HG02884 (cell line): Measurements from ENCODE around the gene OR6C4.
"Not testable (repeated sequence)": the region's sequence is repeated elsewhere in the genome, so short reads cannot be mapped to it uniquely, and the experiment has no call there.

Source experiments
- ATAC-seq: cut with Tn5 transposase; IDR thresholded peaks from one replicate; pipeline ENCODE4 v1.9.1; 2021; ENCODE audit warnings: mild to moderate bottlenecking, moderate library complexity; ENCODE audit not compliant: unreplicated experiment

OR6C4 gene

GRCh38 chr12:55549302-55549701 is at the start of gene OR6C4:
TSS of gene OR6C4 (plus strand) at chr12:55549602. CDS start at chr12:55551227, 1,625 bp downstream.
- ATAC-seq = no peak

GRCh38 chr12:55499810-55500252 is 49.6 kb upstream of the OR6C4 start:
- no peak for ATAC-seq

DNA sequence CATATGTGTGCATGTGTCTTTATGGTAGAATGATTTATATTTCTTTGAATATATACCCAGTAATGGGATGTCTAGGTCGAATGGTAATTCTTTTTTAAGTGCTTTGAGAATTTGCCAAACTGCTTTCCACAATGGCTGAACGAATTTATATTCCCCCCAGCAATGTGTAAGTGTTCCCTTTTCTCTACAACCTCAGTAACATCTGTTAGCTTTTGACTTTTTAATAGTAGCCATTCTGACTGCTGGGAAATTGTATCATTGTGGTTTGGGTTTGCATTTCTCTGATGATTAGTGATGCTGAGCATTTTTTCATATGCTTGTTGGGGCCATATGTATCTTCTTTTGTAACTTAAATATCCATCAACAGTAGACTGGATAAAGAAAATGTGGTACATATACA is 47.8 kb upstream of the OR6C4 start:
- no peak for ATAC-seq

DNA sequence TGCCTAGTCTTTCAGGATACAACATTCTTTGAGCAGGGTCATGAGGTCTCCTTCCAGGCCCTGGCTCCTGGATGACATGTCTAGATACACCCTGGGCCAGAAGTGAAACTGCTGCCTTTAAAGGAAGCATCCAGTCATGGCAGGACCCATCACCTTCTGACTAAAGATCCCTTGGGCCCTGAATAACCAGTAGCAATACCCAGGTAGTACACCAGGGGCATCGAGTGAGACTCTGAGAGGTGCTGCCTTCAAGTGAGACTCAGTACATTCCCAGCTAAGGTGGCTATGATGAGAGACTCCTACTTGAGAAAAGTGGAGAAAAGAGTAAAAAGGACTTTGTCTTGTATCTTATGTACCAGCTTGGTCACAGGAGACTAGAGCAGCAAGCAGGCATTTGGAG is 33.7 kb upstream of the OR6C4 start:
- no peak for ATAC-seq

- no peak for ATAC-seq
Measured at GRCh38 chr12:55516391-55516790, 33.0 kb upstream of the OR6C4 start.

DNA sequence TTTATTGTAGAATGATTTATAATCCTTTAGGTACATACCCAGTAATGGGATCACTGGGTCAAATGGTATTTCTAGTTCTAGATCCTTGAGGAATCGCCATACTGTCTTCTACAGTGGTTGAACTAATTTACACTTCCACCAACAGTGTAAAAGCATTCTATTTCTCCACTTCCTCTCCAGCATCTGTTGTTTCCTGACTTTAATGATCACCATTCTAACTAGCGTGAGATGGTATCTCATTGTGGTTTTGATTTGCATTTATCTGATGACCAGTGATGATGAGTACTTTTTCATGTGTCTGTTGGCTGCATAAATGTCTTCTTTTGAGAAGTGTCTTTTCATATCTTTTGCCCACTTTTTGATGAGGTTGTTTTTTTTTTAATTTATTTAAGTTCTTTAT is 1.2 kb upstream of the OR6C4 start:
- not testable (repeated sequence) for ATAC-seq

- ATAC-seq = no peak
Measured at GRCh38 chr12:55548756-55549155, 646 bp upstream of the OR6C4 start.

- ATAC-seq = no peak
Measured at GRCh38 chr12:55554296-55554695, 4.9 kb downstream of the OR6C4 start.

GRCh38 chr12:55570060-55570459 is 20.7 kb downstream of the OR6C4 start:
- not testable (repeated sequence) for ATAC-seq

GRCh38 chr12:55570689-55571088 is 21.3 kb downstream of the OR6C4 start:
- not testable (repeated sequence) for ATAC-seq

GRCh38 chr12:55572168-55572567 is 22.8 kb downstream of the OR6C4 start, which contains the start of gene OR2AP1:
TSS of gene OR2AP1 (plus strand) at chr12:55572468. CDS start at chr12:55574415, 1,947 bp downstream.
- no peak for ATAC-seq

- ATAC-seq = no peak
Measured at GRCh38 chr12:55582066-55582465, 32.7 kb downstream of the OR6C4 start.

- no peak for ATAC-seq
Measured at GRCh38 chr12:55585817-55586216, 36.4 kb downstream of the OR6C4 start.

DNA sequence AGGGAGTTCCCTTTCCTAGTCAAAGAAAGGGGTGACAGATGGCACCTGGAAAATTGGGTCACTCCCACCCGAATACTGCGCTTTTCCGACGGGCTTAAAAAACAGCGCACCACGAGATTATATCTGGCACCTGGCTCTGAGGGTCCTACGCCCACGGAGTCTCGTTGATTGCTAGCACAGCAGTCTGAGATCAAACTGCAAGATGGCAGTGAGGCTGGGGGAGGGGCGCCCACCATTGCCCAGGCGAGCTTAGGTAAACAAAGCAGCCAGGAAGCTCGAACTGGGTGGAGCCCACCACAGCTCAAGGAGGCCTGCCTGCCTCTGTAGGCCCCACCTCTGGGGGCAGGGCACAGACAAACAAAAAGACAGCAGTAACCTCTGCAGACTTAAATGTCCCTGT is 40.8 kb downstream of the OR6C4 start:
- not testable (repeated sequence) for ATAC-seq
